ENCODE data around the gene THOC6.
"Not testable (repeated sequence)": the region's sequence is repeated elsewhere in the genome, so short reads cannot be mapped to it uniquely, and the experiment has no call there.

The THOC6 gene

DNA sequence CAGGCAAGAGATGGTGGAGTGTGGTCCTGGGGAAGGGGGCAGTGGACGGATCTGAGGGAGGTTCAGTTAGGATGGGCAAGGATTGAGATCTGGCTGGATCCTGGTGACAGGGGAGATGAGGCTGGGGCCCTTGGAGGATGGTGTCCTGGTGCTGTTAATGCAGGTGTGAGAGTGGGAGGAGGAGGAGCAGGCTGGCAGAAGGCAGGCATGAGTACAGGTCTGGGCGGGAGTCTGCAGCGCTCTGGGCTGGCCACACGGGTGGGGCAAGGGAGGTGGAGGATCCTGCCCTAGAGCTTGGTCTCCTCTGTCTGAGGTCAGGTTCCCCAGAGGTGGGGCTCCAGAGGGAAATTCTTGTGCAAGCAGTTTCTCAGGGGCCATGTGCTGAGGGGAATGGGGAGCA is 48.3 kb downstream of the THOC6 start:
- not testable (repeated sequence) for DNase-seq (ENCODE audit: low spot score)

DNA sequence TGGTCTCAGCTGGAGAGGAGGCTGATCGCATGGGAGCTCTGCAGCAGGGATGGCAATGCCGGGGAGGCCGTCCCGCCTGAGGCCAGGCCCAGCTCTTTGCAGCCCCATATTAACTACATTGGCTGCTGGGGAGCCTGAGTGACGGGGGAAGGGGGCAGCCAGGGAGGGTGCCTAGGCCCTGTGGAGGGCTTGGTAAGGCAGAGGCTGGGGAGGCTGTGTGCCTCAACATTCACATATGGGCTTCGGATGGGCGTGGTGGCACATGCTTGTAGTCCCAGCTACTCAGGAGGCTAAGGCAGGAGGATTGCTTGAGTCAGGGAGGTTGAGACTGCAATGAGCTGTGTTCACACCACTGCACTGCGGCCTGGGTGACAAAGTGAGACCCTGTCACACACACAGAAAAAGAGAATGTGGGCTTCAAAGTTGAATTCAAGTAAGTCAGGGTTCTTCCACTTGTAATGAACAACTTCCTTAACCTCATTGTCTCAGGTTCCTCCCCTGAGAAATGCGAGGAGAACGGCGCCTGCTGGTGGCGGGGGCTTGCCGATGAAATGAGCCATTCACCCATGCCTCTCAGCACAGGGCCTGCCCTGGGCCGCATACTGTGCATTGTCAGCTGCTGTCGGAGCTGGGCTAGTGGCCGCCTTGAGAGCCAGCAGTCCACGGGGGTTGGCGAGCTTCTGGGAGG is 48.9 kb downstream of the THOC6 start:
- not testable (repeated sequence) for DNase-seq (ENCODE audit: low spot score)

DNA sequence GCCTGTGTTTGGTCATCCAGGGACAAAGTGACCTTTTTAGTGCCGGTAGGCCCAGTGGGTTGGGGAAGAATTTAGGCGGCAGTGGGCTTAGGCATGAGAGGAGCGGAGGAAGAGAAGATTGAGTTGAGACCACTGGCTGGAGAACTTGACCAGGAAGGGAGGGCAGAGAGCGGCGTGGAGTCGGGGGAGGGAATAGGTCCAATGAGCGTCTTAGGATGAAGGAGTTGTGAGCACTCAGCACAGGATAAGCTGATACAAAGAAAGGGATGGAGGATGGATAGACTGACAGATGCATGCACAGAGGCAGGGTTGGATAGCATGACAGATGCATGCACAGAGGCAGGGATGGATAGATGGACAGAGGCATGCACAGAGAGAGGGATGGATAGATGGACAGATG is 49.6 kb downstream of the THOC6 start:
- no peak for DNase-seq (ENCODE audit: low spot score)

DNA sequence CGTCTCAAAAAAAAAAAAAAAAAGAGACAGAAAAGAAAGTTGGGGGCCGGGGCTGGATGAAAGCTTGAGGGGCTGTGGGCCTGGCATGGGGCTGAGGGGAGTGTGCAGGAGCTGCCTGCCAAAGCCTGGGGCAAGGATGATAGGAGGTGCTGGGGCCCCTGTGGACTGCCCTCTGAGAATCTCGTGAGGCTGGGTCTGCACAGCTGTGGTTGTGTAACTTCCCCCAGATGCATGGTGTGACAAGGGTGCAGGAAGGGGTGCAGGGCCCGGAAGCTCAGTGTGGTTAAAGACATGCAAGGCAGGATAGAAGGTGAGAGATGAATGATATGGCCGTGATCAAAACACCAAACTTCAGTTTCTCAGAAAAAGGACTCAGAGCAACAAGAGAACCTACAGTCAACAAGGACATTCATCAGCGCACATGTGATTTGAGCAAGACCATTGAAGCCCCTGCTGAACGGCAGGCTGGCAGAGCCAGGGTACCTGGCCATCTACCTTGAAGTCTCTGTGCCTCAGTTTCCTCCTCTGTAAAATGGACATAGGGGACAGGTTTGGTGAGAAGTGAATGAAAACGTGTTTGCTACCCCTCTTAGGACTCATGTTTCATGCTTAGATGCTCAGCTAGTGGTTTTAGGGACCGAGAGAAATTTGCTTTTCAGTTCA is 51.2 kb downstream of the THOC6 start:
- DNase-seq (ENCODE audit: low spot score), result no peak

DNA sequence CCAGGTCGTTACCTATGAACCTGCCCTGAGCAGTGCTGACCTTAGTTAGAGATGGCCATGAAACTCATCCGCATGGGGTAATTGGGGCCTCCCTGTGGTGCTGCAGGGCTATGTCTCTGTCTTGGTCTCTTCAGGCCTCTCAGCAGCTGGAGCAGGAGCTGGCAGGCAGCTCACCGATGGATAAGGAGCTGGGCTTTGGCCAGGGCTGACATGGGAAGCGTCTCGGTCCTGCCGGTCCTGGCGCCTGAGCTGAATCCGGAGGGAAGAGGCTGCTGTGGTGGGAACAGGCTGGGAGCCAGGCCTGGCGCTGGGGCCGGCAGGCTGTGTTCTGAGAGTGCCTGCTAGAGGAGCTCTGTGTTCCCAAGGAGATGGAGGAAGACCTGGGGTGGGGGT is 51.7 kb downstream of the THOC6 start:
- no peak for DNase-seq (ENCODE audit: low spot score)

DNA sequence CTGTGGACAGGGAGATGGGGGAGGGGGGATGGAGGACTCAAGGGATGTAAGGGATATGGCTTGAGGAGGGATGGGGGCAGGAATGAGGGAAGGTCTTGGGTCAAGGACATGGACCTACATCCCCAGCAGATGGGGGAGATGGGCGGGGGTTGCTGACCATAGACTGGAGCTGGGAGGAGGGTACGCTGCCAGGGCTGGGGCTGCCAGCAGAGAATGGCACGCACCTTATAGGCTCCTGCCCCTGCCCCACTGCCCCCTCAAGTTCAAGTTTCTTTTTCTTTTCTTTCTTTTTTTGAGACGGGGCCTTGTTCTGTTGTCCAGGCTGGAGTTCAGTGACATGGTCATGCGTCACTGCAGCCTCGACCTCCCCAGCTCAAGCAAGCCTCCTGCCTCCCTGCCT is 52.1 kb downstream of the THOC6 start:
- not testable (repeated sequence) for DNase-seq (ENCODE audit: low spot score)

DNA sequence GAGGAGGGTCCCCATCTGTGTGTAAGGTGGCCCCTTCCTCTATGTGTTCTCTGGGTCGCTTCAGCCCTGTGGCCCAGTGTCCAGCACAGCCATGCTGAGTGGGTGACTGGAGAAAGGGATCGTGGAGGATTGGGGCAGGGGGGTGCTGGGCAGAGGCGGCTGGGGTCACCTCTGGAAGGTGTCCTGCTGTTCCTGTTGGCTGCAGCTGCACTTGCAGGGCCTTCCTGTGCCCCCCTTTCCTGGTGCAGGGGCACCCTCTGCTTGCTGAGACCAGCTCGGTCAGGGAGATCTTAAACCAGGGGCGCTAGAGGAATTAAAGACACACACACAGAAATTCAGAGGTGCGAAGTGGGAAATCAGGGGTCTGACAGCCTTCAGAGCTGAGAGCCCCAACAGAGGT is 52.7 kb downstream of the THOC6 start:
- DNase-seq (ENCODE audit: low spot score), result no peak
